Ramos (cell line): Measurements from ENCODE around the gene CDC14B.
"Not testable (repeated sequence)": the region's sequence is repeated elsewhere in the genome, so short reads cannot be mapped to it uniquely, and the experiment has no call there.

Experiments used
- in situ Hi-C: fragments of 300-500 bp; cut with MboI; formaldehyde crosslinking; loops from one replicate; pipeline ENCODE4 v1.14.3; 2022; ENCODE audit warnings: low sequenced_read_pairs; ENCODE audit not compliant: unreplicated experiment

CDC14B gene

GRCh38 chr9:96599298-96599697 is 20.3 kb downstream of the CDC14B start:
- in situ Hi-C loops: no loop called here

- in situ Hi-C loops: no loop called here
These were observed 23.0 kb downstream of the CDC14B start for GRCh38 chr9:96596601-96597111.

- in situ Hi-C loops: no loop called here
These were observed 32.0 kb downstream of the CDC14B start for GRCh38 chr9:96587338-96588315.

GRCh38 chr9:96585426-96585825 is 34.2 kb downstream of the CDC14B start:
- in situ Hi-C loops: no loop called here

- in situ Hi-C loops: not testable (repeated sequence)
These were observed 37.4 kb downstream of the CDC14B start for GRCh38 chr9:96582199-96582598.

GRCh38 chr9:96581786-96582185 is 37.9 kb downstream of the CDC14B start:
- in situ Hi-C loops: no loop called here

GRCh38 chr9:96581301-96581700 is 38.3 kb downstream of the CDC14B start:
- in situ Hi-C loops: no loop called here

GRCh38 chr9:96574931-96575351 is 44.7 kb downstream of the CDC14B start:
- in situ Hi-C loops: no loop called here

- in situ Hi-C loops: no loop called here
These were observed 45.2 kb downstream of the CDC14B start for GRCh38 chr9:96574455-96574854.

GRCh38 chr9:96567203-96567700 is 52.4 kb downstream of the CDC14B start:
- in situ Hi-C loops: no loop called here

GRCh38 chr9:96566498-96567202 is 53.0 kb downstream of the CDC14B start:
- in situ Hi-C loops: no loop called here

- in situ Hi-C loops: no loop called here
These were observed 53.8 kb downstream of the CDC14B start for GRCh38 chr9:96565671-96566497.

- in situ Hi-C loops: no loop called here
These were observed 55.4 kb downstream of the CDC14B start for GRCh38 chr9:96564217-96564616.

GRCh38 chr9:96559339-96559943 is 60.2 kb downstream of the CDC14B start:
- in situ Hi-C loops: no loop called here

GRCh38 chr9:96557921-96558320 is 61.7 kb downstream of the CDC14B start:
- in situ Hi-C loops: no loop called here

- in situ Hi-C loops: no loop called here
These were observed 62.8 kb downstream of the CDC14B start for GRCh38 chr9:96556701-96557461.

- in situ Hi-C loops: no loop called here
These were observed 63.9 kb downstream of the CDC14B start for GRCh38 chr9:96555567-96556386.
